HG03521 (cell line): ENCODE measurements around the gene KCNJ6.
A peak's percentile ranks its signal among the peaks of the same experiment; 100 is the strongest.
"Not testable (repeated sequence)": the region's sequence is repeated elsewhere in the genome, so short reads cannot be mapped to it uniquely, and the experiment has no call there.

ENCODE experiments used
- ATAC-seq: cut with Tn5 transposase; IDR thresholded peaks from one replicate; pipeline ENCODE4 v1.9.1; 2021; ENCODE audit warnings: mild to moderate bottlenecking, moderate library complexity; ENCODE audit not compliant: unreplicated experiment

KCNJ6 gene

DNA sequence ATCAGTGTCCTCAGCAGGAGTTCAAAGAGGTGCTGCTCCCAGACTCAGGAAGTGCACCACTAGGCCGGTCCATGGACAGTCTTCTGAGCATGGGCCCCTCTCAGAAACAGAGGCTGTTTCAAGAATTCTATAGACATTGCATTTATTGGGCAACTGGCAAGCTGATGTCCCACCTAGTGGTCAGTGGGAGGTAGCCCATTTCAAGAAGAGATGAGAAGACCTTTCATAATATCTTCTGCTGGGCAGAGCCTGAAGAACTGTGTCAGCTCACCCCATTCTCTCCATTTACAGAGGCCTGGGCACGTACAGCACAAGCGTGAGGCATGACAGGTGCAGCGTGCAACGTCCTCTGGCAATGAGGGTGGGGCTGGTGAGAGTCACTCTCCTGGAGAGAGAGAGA, 333.7 kb downstream of the KCNJ6 start:
- ATAC-seq: no peak

DNA sequence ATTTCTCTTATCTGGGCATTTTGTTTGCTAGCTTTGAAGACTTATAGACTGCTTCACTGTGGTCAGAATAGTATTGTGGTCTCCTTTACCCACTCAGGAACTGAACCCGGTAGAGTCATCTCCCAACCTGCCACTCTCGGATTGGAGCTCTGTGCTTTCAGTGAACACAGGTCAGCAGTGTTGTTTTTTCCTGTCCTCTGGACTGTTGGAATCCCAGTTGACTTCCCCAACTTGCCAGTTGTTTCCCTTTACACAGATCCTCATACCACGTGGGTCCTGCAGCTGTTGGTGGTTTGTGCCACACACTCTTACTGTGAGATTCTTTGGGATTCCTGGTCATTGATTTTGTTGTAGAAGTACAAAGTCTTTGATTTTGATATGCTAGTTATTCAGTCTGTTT, 335.6 kb downstream of the KCNJ6 start:
- no peak for ATAC-seq

GRCh38 chr21:37579356-37579755, 336.9 kb downstream of the KCNJ6 start:
- no peak for ATAC-seq

- no peak for ATAC-seq
Measured at GRCh38 chr21:37578471-37579126, 337.7 kb downstream of the KCNJ6 start.

GRCh38 chr21:37576929-37577328, 339.3 kb downstream of the KCNJ6 start:
- not testable (repeated sequence) for ATAC-seq

DNA sequence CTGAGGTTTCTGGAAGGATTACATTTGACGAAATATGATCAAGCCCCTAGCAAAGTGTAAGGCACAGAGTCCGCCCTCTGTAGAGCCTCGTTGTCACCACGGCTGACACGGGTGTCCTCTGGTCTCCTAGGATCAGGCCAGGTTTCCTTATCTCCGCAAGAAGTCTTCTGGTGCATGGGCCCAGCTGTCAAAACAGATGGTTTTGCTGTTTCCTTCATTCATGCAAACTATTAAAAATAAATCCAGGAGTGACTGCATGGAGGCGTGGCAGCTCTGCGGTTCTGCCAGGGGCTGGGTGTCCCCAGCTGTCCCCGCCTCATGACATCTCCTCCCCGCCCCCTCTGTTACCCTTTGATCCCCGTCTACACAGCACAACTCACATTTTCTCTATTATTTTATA, 340.7 kb downstream of the KCNJ6 start:
- ATAC-seq: no peak

- no peak for ATAC-seq
Measured at GRCh38 chr21:37574751-37575150, 341.5 kb downstream of the KCNJ6 start.

- no peak for ATAC-seq
Measured at GRCh38 chr21:37574316-37574715, 341.9 kb downstream of the KCNJ6 start.

GRCh38 chr21:37571442-37571841, 344.8 kb downstream of the KCNJ6 start:
- ATAC-seq: no peak

DNA sequence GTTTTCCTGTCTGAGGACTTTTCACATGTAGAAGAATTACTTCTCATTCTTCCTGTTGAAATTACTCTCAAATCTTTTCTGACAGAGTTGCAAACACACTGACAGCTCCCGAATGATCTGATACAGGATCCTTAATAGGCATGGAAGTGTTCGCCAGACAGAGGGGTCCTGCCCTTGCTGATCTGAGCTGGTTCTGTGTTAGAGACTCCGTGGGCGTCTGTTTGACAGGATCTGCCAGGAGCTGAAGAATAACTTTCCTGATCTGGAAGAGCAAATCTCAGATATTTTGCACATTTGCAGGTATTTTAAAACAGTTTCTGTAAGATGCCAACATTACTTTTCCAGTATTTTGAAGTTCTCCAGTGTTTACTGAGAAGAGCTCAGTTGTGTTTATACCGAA, 347.3 kb downstream of the KCNJ6 start:
- ATAC-seq: no peak

DNA sequence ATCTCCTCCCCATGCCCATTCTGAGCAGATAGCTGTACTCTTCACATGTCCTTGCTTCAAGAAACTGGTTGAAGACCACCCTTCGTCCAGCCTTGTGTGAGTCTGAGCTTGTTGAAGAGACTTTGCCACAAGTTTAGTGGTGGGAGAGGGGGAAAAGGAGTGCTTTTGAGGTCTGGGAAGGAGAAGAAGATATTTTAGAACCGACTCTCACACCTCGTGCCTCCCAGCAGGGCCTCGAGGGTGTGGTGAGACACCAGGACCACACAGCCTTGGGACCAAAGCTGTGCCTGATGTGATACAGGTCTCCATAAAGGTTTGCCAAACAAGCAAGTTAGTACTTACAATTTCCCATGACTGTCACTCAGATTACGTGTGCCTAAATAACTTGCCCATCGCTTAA, 347.8 kb downstream of the KCNJ6 start:
- ATAC-seq: no peak

DNA sequence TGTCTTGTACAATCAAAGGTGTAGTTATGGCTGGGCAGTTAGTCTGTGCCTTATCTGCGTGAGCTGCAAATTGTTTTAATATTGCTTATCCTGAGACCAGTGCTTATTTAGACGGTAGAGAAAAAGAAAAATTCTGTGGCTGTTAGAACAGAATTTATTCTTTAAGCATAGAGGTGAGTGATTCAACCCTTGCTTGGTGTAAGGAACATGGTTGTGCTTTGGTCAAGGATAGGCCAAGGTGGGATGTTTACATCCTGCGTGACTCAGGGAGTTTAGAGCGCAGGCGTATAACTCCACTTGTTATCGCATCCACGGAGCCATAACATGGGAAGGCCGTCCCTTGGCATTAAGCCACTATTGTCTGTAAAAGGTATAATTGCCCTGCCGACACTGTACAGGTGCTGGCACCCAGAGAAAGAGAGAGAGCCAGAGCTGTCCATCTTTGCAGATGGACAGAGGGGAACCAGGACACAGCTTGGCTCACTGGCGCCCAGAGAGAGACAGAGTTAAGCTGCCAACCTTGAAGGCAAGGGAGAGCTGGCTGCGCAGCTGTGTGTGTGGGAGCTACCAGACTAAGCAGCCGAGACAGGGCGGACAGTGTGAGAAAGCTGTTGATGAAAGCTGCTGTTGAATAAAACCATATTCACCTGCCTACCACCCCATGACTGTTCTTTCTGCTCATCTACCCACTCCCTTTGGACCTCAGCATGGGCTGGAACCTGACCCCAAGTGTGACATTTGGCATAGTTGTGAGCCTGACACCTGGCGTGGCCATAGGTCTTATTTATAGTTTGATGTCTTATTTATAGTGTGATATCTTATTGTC, 349.3 kb downstream of the KCNJ6 start:
- ATAC-seq: no peak

- no peak for ATAC-seq
Measured at GRCh38 chr21:37565530-37566223, 350.6 kb downstream of the KCNJ6 start.

DNA sequence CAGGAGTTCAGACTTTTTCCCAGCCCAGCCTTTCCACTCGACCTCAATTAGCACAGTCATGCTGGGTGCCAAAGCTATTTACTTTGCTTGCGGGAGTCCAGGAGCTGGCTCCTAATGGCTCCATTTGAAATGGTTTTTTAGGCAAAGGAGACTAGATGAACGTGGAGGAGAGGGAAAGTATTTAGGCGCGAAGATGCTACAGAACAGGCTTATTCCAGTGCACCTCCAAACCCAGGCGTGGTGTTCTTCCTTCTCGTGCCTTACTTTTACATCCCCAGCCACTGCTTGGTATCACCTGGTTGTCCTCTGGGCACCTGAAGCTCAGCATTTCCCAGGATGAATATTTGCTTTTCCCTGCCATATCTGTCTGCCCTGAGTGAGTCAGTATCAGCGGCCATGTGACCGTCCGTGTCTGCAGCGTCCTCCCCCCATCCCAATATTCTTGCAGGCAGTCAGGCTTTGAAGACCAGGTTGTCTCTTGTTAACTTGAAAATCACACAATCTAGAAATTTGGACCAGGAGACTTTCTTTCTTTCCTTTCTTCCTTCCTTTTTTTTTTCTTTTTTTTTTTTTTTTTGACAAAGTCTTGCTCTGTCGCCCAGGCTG, 351.2 kb downstream of the KCNJ6 start:
- ATAC-seq: no peak

DNA sequence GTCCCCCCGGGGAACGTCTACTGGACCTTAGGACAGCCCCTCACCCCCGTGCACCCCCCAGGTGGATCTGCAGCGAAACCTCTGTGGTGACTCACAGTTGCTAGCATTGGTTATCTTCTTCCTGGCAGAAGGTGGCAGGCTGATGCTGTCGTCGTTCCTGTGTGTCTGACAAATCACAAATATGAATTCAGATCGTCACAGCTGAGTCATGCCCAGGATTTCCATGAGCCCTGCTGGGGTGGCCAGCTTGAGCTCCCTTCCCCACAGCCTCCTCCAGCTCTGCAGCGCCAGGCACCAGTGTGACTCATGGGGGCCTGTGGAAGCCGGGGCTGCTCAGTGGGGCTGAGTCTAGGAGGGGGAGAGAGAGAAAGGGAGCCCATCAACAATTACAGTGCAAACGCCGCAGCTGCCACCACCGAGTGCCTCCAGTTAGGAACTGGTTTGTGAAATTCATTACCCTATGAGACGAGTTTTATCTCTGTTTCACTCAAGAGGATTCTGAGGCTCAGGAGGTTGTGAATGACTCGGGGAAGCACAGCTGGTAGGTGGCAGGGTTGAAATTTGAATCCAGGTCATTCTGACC, 351.8 kb downstream of the KCNJ6 start:
- ATAC-seq: peak; percentile 29

GRCh38 chr21:37563641-37564340, 352.5 kb downstream of the KCNJ6 start:
- peak; percentile 93 for ATAC-seq

- ATAC-seq: no peak
Measured at GRCh38 chr21:37562920-37563640, 353.2 kb downstream of the KCNJ6 start.

DNA sequence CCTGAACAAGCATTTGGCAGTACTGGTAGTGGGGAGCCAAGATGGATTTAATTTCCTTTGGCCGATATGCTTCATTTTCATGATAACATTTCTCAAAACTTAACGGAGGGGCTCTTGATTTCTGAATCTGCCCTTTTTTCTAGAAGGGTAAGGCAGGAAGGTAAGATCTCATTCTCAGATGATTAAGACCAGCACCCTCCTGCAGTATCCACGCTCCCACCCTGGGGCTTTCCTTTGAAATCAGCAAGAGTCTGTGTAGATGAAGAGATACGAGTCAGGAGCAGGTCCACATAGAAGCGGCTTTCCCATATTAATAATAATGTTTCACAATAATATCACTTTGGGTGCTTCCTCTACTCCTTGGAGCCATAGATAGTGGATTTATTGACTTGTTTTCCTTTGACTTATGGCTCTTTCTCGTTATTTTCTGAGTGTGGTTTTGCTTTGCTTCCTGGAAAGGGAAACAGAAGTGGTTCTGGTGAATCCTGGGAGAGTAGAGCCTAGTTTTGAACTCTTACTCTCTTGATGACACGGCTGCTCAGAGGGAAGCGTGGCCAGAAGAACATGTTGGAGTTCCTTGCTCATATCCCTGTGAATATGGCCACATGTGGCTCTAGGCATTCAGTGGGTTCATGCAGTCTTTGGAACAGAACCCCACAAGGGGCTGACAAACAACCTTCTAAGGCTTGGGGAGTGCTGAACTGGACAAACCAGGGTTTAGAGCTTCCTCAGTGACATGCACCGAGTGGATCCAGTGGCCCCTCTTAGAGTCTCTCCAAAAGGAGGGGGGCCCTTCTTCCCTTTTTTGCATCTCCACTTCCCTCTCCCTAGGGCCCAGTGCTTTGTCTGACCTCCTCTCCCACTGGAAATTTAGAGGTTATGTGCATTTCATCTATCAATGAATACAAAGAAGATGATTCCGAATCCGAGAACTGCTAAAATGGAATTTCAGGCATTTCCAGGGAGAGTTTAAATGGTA, 354.0 kb downstream of the KCNJ6 start:
- ATAC-seq: no peak

- ATAC-seq: no peak
Measured at GRCh38 chr21:37561506-37561905, 354.8 kb downstream of the KCNJ6 start.
